Inferior parietal cortex (tissue), 1 donor: ENCODE data around the gene TPRX1.
"Not testable (repeated sequence)": the region's sequence is repeated elsewhere in the genome, so short reads cannot be mapped to it uniquely, and the experiment has no call there.

Source experiments
- DNase-seq: peaks from one replicate; pipeline ENCODE4 v3.0.0-alpha.2; 2016; ENCODE audit errors: extremely low spot score

TPRX1 gene

GRCh38 chr19:47802521-47803043, 1.8 kb downstream of the TPRX1 start:
- DNase-seq, result no peak

GRCh38 chr19:47801270-47801669, 3.1 kb downstream of the TPRX1 start:
- no peak for DNase-seq

- no peak for DNase-seq
Measured at GRCh38 chr19:47798904-47799266, 5.5 kb downstream of the TPRX1 start.

GRCh38 chr19:47797996-47798903, 6.1 kb downstream of the TPRX1 start:
- no peak for DNase-seq

GRCh38 chr19:47796785-47797184, 7.6 kb downstream of the TPRX1 start:
- DNase-seq, result no peak

- no peak for DNase-seq
Measured at GRCh38 chr19:47794526-47794925, 9.8 kb downstream of the TPRX1 start.

- no peak for DNase-seq
Measured at GRCh38 chr19:47792616-47793015, 11.7 kb downstream of the TPRX1 start.

GRCh38 chr19:47790398-47790814, 13.9 kb downstream of the TPRX1 start:
- peak; percentile 61 for DNase-seq

- not testable (repeated sequence) for DNase-seq
Measured at GRCh38 chr19:47789811-47790210, 14.5 kb downstream of the TPRX1 start.

- not testable (repeated sequence) for DNase-seq
Measured at GRCh38 chr19:47787307-47787706, 17.0 kb downstream of the TPRX1 start.

- DNase-seq, result no peak
Measured at GRCh38 chr19:47786566-47786965, 17.8 kb downstream of the TPRX1 start.

GRCh38 chr19:47781590-47782262, 22.6 kb downstream of the TPRX1 start:
- peak; percentile 77 for DNase-seq

- DNase-seq, result no peak
Measured at GRCh38 chr19:47780215-47780551, 24.2 kb downstream of the TPRX1 start.

GRCh38 chr19:47779524-47780214, 24.7 kb downstream of the TPRX1 start:
- DNase-seq, result peak; percentile 47

- DNase-seq, result peak; percentile 45
Measured at GRCh38 chr19:47778954-47779351, 25.4 kb downstream of the TPRX1 start.

GRCh38 chr19:47778049-47778953, 26.1 kb downstream of the TPRX1 start, which contains the start of gene SELENOW:
Gene SELENOW, plus strand, starts transcription at chr19:47778703. Its CDS starts 83 bp downstream, at chr19:47778786.
- peak; percentile 84 for DNase-seq

GRCh38 chr19:47777245-47778048, 26.9 kb downstream of the TPRX1 start:
- not testable (repeated sequence) for DNase-seq

- no peak for DNase-seq
Measured at GRCh38 chr19:47776568-47776967, 27.8 kb downstream of the TPRX1 start.

GRCh38 chr19:47771291-47771690, 33.1 kb downstream of the TPRX1 start:
- DNase-seq, result not testable (repeated sequence)

GRCh38 chr19:47769534-47769933, 34.8 kb downstream of the TPRX1 start:
- DNase-seq, result no peak
